Prostate gland (tissue), 2 donors: ENCODE data around the gene WDR88.

Experiments
- POLR2A ChIP-seq: fragments of 450-650 bp; IDR thresholded peaks from one replicate; pipeline ENCODE4 v1.6.1; 2016; ENCODE audit warnings: antibody characterized with exemption, mild to moderate bottlenecking
- TF ChIP-seq, protein P1 (sequence below), 4 experiments: fragments of 200-600 bp in 2 of 4; fragments of 450-650 bp in 2 of 4; sonication (generic) in 2 of 4; IDR thresholded peaks; 1 replicate in 3 of 4; 2 replicates in 1 of 4; pipeline ENCODE4 v1.5.1; 2016 to 2019; ENCODE audit warnings: antibody characterized with exemption in 4 of 4, mild to moderate bottlenecking in 2 of 4, moderate library complexity in 2 of 4

DNA sequence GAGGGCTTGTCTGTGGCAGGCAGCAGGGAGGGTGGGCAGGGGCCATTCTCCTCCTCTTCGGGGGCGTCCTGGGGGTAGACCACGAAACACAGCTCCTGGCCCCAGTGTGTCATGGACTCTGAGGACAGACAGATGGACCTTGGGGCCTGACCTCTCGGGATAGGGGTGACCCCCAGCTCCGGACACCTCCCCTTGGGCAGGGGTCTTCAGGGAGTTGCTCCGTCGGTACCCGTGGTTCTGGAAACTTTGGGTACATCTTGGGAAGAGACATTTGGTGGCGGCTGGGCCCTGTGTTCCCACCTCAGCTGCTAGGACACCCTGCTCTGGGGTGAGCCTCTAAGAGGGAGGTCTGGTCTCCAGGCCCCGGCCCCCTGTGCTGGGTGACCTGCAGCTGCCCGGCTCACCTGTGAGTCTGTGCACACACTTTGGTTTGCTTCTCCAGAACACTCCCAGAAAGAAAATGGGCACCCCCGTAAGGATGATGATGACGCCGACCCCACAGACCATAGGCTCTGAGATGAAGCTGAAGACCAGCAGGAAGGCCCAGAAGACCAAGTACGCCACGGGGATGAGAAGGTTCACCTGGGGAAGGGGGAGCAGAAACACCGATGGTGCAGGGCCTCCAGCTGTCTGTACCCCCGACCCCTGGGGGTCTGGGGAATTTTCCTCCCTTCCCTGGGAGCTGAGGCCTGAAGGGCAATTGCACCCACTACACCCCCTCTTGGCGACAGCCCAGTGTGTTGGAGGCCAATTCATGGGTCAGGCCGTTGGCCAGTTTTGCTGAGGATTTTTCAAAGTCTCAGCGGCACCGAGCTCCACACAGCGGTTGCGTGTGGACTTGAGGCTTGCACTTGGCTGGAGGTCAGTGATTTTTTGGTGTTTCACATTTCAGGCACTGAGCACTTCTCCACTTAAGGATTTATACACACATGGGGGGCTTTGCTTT, 77.3 kb downstream of the WDR88 start:
- TF ChIP-seq, protein P1, sequence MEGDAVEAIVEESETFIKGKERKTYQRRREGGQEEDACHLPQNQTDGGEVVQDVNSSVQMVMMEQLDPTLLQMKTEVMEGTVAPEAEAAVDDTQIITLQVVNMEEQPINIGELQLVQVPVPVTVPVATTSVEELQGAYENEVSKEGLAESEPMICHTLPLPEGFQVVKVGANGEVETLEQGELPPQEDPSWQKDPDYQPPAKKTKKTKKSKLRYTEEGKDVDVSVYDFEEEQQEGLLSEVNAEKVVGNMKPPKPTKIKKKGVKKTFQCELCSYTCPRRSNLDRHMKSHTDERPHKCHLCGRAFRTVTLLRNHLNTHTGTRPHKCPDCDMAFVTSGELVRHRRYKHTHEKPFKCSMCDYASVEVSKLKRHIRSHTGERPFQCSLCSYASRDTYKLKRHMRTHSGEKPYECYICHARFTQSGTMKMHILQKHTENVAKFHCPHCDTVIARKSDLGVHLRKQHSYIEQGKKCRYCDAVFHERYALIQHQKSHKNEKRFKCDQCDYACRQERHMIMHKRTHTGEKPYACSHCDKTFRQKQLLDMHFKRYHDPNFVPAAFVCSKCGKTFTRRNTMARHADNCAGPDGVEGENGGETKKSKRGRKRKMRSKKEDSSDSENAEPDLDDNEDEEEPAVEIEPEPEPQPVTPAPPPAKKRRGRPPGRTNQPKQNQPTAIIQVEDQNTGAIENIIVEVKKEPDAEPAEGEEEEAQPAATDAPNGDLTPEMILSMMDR (IDR thresholded peaks at IDR 0.05), result no peak
- no peak for TF ChIP-seq POLR2A
